NT2/D1 (cell line): ENCODE measurements around the gene TMEM179.

ENCODE experiments used
- SUZ12 ChIP-seq: IDR thresholded peaks from 2 replicates; pipeline ENCODE4 v1.6.1; 2011; ENCODE audit not compliant: insufficient read length, insufficient read depth; ENCODE audit errors: extremely low read depth
- ZNF274 ChIP-seq: IDR thresholded peaks from 2 replicates; pipeline ENCODE4 v1.6.1; 2011; ENCODE audit warnings: mild to moderate bottlenecking, low read depth, low read length

- TF ChIP-seq ZNF274, result no peak
- no peak for TF ChIP-seq SUZ12
Measured at GRCh38 chr14:104563742-104564615, 40.6 kb downstream of the TMEM179 start.
